ENCODE data around the gene AKAP13.

- no peak for TF ChIP-seq POLR2A (IDR thresholded peaks at IDR 0.05)
- no peak for TF ChIP-seq CTCF (IDR thresholded peaks at IDR 0.05)
These were observed 169.9 kb downstream of the AKAP13 start for GRCh38 chr15:85550283-85550682.
